Esophagus muscularis mucosa (tissue), 4 donors: Measurements from ENCODE around the gene TNFRSF11A. TPM values are rescaled to one million over a fixed set of nuclear protein-coding genes. Genes with fewer than 3 reads are reported as not detected.

Experiments used
- DNase-seq: peaks from one replicate; pipeline ENCODE4 v3.0.0-alpha.2; 2017; ENCODE audit errors: extremely low spot score
- H3K27ac ChIP-seq, 4 donors: fragments of 200-600 bp; sonication (generic); replicated peaks in 1 of 4; 1 replicate in 3 of 4; 2 replicates in 1 of 4; pipeline ENCODE4 v1.5.1; 2016 to 2019; ENCODE audit warnings: mild to moderate bottlenecking in 1 of 4
- H3K27me3 ChIP-seq, 4 donors: fragments of 200-600 bp; sonication (generic); one replicate each; pipeline versions ENCODE4 v1.5.1 to v1.6.0; 2016 to 2019
- H3K36me3 ChIP-seq, 4 donors: fragments of 200-600 bp; sonication (generic); one replicate each; pipeline ENCODE4 v1.5.1; 2016 to 2019
- H3K4me1 ChIP-seq, 4 donors: fragments of 200-600 bp; sonication (generic); one replicate each; pipeline ENCODE4 v1.5.1; 2016 to 2019
- H3K4me3 ChIP-seq, 4 donors: fragments of 200-600 bp; sonication (generic); 1 replicate in 2 of 4; 2 replicates in 2 of 4; pipeline ENCODE4 v1.5.1; 2016 to 2019; ENCODE audit warnings: mild to moderate bottlenecking in 4 of 4, moderate library complexity in 1 of 4
- H3K9me3 ChIP-seq, 4 donors: fragments of 200-600 bp; sonication (generic); 1 replicate in 3 of 4; 2 replicates in 1 of 4; pipeline ENCODE4 v1.5.1; 2016 to 2019
- EP300 ChIP-seq: sonication (generic); formaldehyde crosslinking; IDR thresholded peaks from one replicate; pipeline ENCODE4 v1.6.1; 2017; ENCODE audit warnings: antibody characterized with exemption
- POLR2A ChIP-seq: fragments of 450-650 bp; IDR thresholded peaks from one replicate; pipeline ENCODE4 v1.6.1; 2017; ENCODE audit warnings: antibody characterized with exemption, moderate library complexity, mild to moderate bottlenecking, low read depth
- POLR2AphosphoS5 ChIP-seq, 2 donors: sonication (generic); formaldehyde crosslinking; IDR thresholded peaks; one replicate each; pipeline ENCODE4 v1.6.1; 2017; ENCODE audit warnings: antibody characterized with exemption in 2 of 2
- WGBS: methylation state at CpG from one replicate; pipeline ENCODE4 v1.1.5; 2018; 5-methylcytosine and 5-hydroxymethylcytosine counted together
- intact Hi-C: fragments of 100-400 bp; cut with DNase I; formaldehyde crosslinking; loops from one replicate; pipeline ENCODE4 v1.15.1; 2023
- total RNA-seq, 4 donors: library from RNA; depleted of rRNA; stranded (reverse); fragments of >200 nt; gene quantifications; one replicate each; pipeline versions ENCODE4 v1.1.0 to v1.2.1, GENCODE V29; 2016
- TF ChIP-seq, protein P1 (sequence below), 3 experiments: fragments of 200-600 bp in 2 of 3; fragments of 450-650 bp in 1 of 3; sonication (generic) in 2 of 3; IDR thresholded peaks; one replicate each; pipeline ENCODE4 v1.5.1; 2017 to 2019; ENCODE audit warnings: antibody characterized with exemption in 3 of 3, mild to moderate bottlenecking in 2 of 3, moderate library complexity in 1 of 3

The TNFRSF11A gene
- total RNA-seq, 4 donors from 2014 or later, result 1.2 to 3.9 (median 2.0) TPM

GRCh38 chr18:62404881-62405280 lies 79.8 kb downstream of the TNFRSF11A start:
- H3K9me3 ChIP-seq, result no peaks in the 10 kb centered on the region
- 87% methylated on average over 3 of the region's 3 CpGs for WGBS
- intact Hi-C loops, result no loop called here

DNA sequence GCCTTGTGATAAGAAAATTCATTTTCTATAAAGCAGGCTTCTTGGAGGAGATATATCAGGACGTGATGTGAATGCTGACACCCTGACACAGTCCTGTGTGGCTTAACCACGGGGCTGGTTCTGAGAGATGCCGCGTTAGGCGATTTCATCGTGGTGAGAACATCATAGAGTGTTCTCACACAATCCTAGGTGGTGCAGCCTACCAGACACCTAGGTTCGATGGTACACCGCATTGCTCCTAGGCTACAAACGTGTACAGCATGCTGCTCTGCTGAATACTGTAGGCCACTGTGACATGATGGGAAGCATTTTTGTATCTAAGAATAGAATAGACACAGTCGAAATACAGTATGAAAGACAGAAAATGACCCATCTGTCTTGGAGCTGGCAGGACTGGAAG lies 82.5 kb downstream of the TNFRSF11A start:
- 90% methylated on average over 10 of the region's 10 CpGs for WGBS
- Histone ChIP-seq H3K4me1 (no peaks in the 10 kb centered on the region), H3K36me3 (no peaks in the 10 kb centered on the region), H3K27me3 (no peaks in the 10 kb centered on the region), H3K27ac (no peak overlapping the region), H3K4me3 (no peak overlapping the region), H3K9me3 (no peaks in the 10 kb centered on the region)
- intact Hi-C loops, result no loop called here
- no peak for TF ChIP-seq EP300
- no peak for TF ChIP-seq POLR2A
- TF ChIP-seq POLR2AphosphoS5 (IDR thresholded peaks at IDR 0.05), result no peak
- TF ChIP-seq, protein P1, sequence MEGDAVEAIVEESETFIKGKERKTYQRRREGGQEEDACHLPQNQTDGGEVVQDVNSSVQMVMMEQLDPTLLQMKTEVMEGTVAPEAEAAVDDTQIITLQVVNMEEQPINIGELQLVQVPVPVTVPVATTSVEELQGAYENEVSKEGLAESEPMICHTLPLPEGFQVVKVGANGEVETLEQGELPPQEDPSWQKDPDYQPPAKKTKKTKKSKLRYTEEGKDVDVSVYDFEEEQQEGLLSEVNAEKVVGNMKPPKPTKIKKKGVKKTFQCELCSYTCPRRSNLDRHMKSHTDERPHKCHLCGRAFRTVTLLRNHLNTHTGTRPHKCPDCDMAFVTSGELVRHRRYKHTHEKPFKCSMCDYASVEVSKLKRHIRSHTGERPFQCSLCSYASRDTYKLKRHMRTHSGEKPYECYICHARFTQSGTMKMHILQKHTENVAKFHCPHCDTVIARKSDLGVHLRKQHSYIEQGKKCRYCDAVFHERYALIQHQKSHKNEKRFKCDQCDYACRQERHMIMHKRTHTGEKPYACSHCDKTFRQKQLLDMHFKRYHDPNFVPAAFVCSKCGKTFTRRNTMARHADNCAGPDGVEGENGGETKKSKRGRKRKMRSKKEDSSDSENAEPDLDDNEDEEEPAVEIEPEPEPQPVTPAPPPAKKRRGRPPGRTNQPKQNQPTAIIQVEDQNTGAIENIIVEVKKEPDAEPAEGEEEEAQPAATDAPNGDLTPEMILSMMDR (IDR thresholded peaks at IDR 0.05), result no peak
- DNase-seq, result no peak

More at GRCh38 chr18:62404881-62405280, 79.8 kb downstream of the TNFRSF11A start:
- H3K36me3 ChIP-seq, result no peaks in the 10 kb centered on the region
- no peak for DNase-seq
- no peak for TF ChIP-seq POLR2AphosphoS5 (IDR thresholded peaks at IDR 0.05)
- no peaks in the 10 kb centered on the region for H3K4me1 ChIP-seq
- no peak overlapping the region for H3K27ac ChIP-seq
- no peaks in the 10 kb centered on the region for H3K27me3 ChIP-seq
- H3K4me3 ChIP-seq, result no peak overlapping the region

DNA sequence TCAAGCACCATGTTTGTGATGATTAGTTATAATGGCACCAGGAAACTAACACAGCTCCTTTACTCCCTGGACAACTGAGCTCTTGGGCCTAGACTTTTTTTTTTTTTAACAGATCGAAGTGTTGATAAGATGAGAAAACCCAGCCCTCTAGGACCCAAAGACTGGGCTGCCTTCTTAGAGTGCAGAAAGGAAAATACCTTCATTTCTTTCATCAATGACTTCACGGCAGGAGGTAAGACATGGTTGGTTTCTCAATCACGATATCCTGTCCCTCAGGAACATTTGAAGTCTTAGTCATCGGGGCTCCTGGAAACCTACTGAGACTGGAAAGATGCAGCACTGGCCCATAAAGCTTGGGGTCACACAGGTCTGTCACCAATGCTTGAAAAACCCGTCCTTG lies 84.7 kb downstream of the TNFRSF11A start:
- no peaks in the 10 kb centered on the region for H3K9me3 ChIP-seq
- H3K27me3 ChIP-seq, result no peaks in the 10 kb centered on the region
- no peak for DNase-seq
- TF ChIP-seq, protein P1 (IDR thresholded peaks at IDR 0.05), result no peak
- 85% methylated on average over 5 of the region's 5 CpGs for WGBS
- no peak overlapping the region for H3K27ac ChIP-seq
- H3K4me3 ChIP-seq, result no peak overlapping the region
- intact Hi-C loops, result no loop called here
- no peaks in the 10 kb centered on the region for H3K36me3 ChIP-seq
- no peaks in the 10 kb centered on the region for H3K4me1 ChIP-seq

DNA sequence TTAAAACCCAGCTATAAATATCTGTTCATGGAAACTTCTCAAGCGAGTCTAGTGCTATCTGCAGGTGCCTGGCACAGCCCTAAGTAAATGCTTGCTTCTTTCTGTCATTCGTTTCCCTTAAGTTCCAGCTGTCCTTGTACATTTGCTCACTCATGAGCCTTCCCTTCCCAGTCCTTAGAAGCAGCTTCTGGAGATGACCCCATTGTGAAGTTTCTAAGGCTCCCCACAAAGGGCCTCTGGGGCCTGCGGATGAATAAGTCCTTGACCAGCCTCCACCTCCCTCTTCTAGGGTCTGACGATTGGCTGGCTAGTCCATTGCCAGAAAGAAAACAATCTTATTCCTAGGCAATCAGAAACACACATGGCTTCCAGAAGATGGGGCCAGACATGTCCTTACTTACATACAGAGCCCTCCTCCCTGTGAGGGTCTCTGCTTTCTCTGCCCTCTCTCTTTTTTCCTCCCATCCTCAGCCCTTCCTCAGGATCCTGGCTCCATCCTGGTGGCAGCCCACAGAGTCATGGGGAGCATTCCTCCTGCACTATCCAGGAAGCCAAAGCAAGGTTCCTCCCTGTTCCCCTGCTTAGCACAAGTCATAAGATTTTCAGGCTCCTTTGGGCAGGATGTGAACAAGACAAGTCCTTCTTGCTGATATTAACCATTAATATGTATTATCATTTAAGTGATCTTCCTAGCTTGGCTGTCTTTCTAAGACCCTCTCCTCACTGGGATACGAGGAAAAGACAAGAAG lies 87.3 kb downstream of the TNFRSF11A start:
- Histone ChIP-seq H3K4me1 (no peaks in the 10 kb centered on the region), H3K9me3 (no peaks in the 10 kb centered on the region), H3K36me3 (no peaks in the 10 kb centered on the region), H3K27ac (no peak overlapping the region), H3K27me3 (no peaks in the 10 kb centered on the region), H3K4me3 (no peak overlapping the region)
- intact Hi-C loops, result no loop called here
- DNase-seq, result no peak
- TF ChIP-seq POLR2AphosphoS5 (IDR thresholded peaks at IDR 0.05) (no peak), POLR2A (no peak), EP300 (no peak)
- TF ChIP-seq, protein P1 (IDR thresholded peaks at IDR 0.05), result no peak
- WGBS, result 83% methylated on average over 5 of the region's 5 CpGs

DNA sequence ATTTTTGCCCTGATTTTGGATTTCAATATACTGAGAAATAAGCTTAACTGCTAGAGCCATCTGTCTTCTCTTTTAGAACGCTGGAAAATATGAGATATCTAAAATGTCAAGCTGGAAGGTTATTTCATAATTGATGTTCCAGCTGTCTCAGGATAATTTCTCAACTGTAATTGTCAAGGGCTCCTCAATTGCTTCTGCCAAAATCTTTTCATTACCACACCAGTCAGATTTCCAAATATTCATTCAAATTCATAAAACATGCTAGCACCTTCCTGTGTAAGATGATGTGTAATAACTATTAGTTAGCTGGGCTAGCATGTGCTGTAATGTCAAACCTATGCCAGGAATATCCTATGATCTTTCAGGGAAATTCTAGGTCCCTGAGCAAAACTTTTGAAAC lies 88.1 kb downstream of the TNFRSF11A start:
- Histone ChIP-seq H3K4me3 (no peak overlapping the region), H3K4me1 (no peaks in the 10 kb centered on the region), H3K27me3 (no peaks in the 10 kb centered on the region), H3K36me3 (no peaks in the 10 kb centered on the region), H3K9me3 (no peaks in the 10 kb centered on the region), H3K27ac (no peak overlapping the region)
- intact Hi-C loops, result no loop called here
- TF ChIP-seq EP300 (no peak), POLR2A (no peak), POLR2AphosphoS5 (IDR thresholded peaks at IDR 0.05) (no peak)
- TF ChIP-seq, protein P1 (IDR thresholded peaks at IDR 0.05), result no peak
- WGBS, result 40% methylated on average over 1 of the region's 1 CpG
- DNase-seq, result no peak
